HTERT RPE-1 (cell line): Measurements from ENCODE around the gene RIPK1.

Experiments used
- in situ Hi-C: fragments of 300-500 bp; cut with MboI; formaldehyde crosslinking; loops from 4 replicates; pipeline ENCODE4 v1.14.3; 2020; ENCODE audit warnings: low sequenced_read_pairs

RIPK1 gene

GRCh38 chr6:3079682-3080081 is 11.4 kb downstream of the RIPK1 start:
- in situ Hi-C loops = no loop called here

DNA sequence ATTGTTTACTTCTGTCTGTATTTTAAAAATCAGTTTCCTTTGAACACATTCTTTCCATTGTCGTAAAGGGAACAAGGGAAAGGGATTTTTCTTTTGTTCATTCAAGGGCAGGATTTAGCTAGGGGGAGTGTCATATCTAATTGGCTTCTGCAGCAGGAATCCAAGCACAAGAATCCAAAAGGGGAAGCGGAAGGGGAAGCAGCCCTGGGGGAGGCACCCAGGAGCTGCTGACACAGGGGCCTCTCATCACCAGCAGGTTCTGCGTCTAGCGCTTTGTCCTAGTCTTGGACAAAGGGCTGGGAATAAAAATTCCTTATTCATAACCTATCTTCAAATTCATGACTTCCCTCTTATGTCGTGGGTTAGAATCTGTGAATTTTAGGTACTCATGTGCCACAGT is 13.7 kb downstream of the RIPK1 start:
- in situ Hi-C loops = no loop called here

DNA sequence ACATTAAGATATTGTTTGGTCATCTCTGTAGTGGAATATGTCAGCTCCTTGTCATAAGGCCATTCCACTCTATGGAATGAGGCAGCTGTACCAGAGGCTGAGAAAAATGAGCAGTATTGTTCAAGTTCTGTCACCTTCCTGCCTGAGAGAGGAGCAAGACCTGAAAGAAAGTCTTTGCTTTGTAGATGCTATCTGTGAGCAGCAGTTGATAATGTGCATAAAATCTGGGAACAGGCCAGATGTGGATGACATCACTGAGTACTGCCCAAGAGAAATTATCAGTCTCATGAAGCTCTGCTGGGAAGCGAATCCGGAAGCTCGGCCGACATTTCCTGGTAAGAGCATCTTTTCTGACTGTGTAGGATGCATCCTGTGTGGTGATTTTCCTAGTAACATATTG is 16.8 kb downstream of the RIPK1 start:
- in situ Hi-C loops = no loop called here

- in situ Hi-C loops = no loop called here
Measured at GRCh38 chr6:3086282-3086946, 18.1 kb downstream of the RIPK1 start.

DNA sequence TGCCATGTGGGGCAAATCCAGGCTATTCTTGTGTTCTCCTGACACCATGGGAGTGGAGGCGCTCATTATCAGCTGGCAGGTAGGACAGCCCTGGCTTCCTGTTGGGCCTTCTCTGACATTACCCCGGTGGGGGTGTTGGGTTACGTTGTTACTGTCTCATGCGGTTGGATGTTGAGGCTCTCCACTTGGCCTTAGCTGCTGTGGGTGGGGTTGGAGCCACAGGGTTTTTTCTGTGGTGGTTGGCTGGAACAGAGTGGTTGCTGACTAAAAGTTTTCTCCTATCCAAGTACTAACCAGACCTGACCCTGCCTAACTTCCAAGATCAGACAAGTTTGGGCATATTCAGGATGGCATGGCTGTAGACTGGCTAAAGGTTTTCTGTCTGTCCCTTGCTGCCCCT is 20.2 kb downstream of the RIPK1 start:
- in situ Hi-C loops = no loop called here

DNA sequence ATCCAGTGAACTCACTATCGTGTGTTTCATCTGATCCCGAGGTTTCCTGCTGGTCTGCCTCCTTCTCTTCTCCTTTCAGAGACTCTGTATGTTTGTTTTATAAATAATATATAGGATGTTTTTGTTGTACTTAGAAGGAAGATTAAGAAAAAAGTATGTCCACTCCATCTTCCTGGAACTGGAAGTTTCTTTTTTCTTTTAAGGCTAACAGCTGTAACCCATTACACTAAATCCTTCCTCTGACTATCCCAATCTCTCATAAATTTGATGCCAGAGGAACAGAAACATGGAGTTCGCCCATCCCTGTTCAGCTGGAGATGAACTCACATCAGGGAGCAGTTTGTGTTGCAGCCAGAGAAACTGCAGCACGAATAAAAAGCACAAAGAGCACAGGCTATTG is 20.7 kb downstream of the RIPK1 start:
- in situ Hi-C loops = no loop called here

DNA sequence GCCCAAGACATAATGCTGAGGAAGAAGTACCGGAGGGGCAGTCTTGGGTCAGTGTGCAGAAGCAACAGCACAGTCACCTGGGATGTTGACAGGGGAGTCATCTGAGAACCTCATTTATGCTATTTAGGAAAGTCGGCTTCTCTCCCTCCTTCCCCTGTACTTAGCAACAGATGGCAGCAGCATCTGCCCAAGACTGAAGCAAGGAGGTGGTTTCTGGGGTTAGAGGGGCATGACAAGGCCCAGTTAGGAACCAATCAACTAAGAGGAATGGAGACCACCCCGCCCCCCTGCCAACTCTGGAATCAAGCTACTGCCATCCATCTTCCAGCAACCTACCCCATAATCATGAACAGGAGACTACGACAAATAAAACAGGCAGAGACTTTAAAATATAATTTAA is 21.7 kb downstream of the RIPK1 start:
- in situ Hi-C loops = no loop called here

- in situ Hi-C loops = no loop called here
Measured at GRCh38 chr6:3094815-3095214, 26.5 kb downstream of the RIPK1 start.

DNA sequence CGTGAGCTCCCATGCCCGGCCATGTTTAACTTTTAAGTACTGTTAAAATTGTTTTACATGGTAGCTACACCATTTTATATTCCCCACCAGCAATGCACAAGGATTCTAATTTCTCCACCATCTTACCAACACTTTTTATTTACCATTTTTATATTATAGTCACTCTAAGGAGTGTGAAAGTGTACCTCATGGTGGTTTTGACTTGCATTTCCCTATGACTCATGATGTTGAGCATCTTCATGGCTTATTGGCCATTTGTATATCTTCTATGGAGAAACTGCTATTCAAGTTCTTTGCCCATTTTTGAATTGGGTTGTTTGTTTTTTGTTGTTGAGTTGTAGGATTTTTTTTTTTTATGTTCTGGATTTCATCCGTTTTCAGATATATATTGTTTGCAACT is 34.6 kb downstream of the RIPK1 start:
- in situ Hi-C loops = no loop called here

DNA sequence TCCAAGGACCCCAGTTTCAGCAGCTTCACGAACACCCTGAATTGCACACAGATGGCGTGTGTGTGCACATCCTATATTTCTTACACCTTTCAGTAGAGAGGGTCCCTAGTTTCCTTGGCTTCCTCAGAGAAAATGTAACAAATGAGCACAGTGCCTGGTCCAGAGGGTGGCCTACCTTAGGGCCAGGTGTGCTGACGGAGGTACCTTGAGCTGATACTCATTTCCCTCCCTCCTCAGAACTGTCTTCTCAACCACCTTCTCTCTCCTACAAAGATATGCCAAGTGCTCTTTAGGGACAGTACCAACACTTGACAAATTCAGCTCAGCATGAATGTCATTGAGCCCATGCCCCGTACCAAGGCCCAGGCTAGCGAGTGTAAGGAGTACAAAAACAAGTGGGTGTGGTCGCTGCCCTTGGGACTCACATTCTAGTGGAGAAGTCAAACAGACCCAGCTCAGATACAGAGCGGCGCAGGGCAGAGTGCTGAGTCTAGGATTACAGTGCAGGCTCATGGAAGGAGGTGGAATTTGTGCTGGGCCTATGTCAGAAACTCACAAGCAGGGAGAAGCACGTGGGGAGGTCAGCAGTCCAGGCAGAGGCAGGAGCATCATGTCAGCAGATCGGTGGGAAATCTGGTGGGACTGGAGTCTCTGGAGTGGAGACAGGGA is 40.6 kb downstream of the RIPK1 start:
- in situ Hi-C loops = no loop called here

- in situ Hi-C loops = no loop called here
Measured at GRCh38 chr6:3109761-3110160, 41.5 kb downstream of the RIPK1 start.

- in situ Hi-C loops = no loop called here
Measured at GRCh38 chr6:3114377-3114776, 46.1 kb downstream of the RIPK1 start.

- in situ Hi-C loops = no loop called here
Measured at GRCh38 chr6:3117912-3118352, 49.6 kb downstream of the RIPK1 start.

- in situ Hi-C loops = no loop called here
Measured at GRCh38 chr6:3118353-3119039, 50.2 kb downstream of the RIPK1 start, which contains the start of gene BPHL. Gene BPHL (plus strand): TSS chr6:3118711. CDS start chr6:3118741, 30 bp downstream.

- in situ Hi-C loops = no loop called here
Measured at GRCh38 chr6:3119040-3119723, 50.9 kb downstream of the RIPK1 start.

DNA sequence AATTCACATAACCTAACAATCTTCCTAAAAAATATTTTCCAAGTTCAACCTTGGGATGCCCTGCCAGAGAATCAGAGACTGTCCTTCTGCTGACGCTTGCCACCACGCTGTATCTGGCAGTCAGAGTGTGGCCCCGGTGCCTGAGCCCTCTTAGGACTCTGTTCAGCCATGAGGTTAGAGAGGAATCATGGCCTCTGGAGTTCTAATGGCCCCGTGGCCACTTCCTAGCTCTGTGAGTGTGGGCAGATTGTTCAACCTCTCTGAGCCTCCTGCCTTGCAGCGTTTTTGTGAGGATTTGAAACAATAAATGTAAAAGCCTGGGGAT is 52.4 kb downstream of the RIPK1 start:
- in situ Hi-C loops = no loop called here

DNA sequence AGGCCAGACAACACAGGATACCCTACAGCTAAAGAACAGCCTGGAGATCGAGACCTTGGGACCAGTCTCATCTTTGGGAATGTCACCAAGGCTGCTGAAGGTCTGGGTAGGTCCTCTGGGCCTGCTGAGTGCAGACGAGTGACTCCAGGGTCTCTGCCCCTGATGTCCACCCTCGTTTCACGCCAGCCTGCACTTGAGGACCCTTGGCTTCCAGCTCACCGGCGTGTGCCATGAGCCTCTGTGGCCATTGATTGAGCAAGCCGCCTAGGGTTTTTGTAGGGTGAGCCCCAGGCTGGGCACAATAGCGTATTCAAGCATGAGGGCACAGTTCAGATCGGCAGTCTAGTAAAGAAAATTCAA is 54.5 kb downstream of the RIPK1 start:
- in situ Hi-C loops = no loop called here

GRCh38 chr6:3124667-3125066 is 56.4 kb downstream of the RIPK1 start:
- in situ Hi-C loops = no loop called here

DNA sequence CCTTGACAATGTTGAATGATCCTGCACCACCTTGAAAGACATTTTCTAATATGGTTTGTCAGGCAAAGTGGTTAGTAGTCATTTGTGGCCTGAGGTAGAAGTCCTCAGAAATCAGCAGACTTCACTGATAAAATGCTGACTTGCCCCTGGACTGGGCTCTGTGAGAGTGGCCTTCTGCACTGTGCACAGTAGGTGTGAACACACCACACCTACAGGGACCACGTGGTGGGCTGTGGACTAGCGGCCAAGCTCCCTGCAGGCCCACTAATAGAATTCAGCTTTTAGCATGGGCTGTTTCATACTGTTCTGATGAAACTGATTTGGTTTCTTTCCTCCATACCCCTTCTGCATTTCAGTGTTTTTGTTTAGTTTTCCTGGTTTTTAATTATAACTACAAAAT is 57.5 kb downstream of the RIPK1 start:
- in situ Hi-C loops = no loop called here

GRCh38 chr6:3128356-3129108 is 60.2 kb downstream of the RIPK1 start:
- in situ Hi-C loops = no loop called here

DNA sequence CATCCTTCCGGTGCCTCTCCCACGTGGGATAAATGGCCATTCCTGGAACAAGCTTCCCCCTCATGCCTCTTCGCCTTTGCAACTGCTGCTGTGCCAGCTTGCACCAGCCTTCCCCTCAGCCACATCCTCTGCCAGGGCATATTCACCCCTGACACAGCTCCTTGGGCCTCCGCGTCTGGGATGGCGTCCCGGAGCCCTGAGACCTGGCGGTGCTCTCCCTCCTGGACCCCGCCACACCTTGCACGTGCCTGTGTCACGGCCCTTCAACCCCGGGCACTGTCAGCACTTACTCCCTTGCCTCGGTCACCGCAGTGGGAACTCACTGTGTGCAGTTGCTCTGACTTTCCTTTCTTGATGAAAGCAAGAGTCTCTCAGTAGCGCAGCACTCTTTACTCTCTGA is 63.4 kb downstream of the RIPK1 start:
- in situ Hi-C loops = no loop called here
